ELF-1 (cell line): ENCODE data around the gene WDR49.

Experiments
- DNase-seq: peaks from one replicate; pipeline ENCODE4 v3.0.0-alpha.2; 2016; ENCODE audit warnings: low read depth, low spot score

WDR49 gene

GRCh38 chr3:167653760-167654159 lies at the start of gene WDR49:
TSS of gene WDR49 (minus strand) at chr3:167653942. CDS start at chr3:167653425, 517 bp downstream.
- DNase-seq, result peak; percentile 10

- no peak for DNase-seq
These were observed 47.2 kb upstream of the WDR49 start for GRCh38 chr3:167700926-167701325.

GRCh38 chr3:167700046-167700445 lies 46.3 kb upstream of the WDR49 start:
- no peak for DNase-seq

GRCh38 chr3:167694121-167694520 lies 40.4 kb upstream of the WDR49 start:
- DNase-seq, result no peak

- DNase-seq, result no peak
These were observed 37.6 kb upstream of the WDR49 start for GRCh38 chr3:167691366-167691765.

- DNase-seq, result no peak
These were observed 30.7 kb upstream of the WDR49 start for GRCh38 chr3:167684388-167684993.

- no peak for DNase-seq
These were observed 25.8 kb upstream of the WDR49 start for GRCh38 chr3:167679526-167679925.

GRCh38 chr3:167675848-167676247 lies 22.1 kb upstream of the WDR49 start:
- no peak for DNase-seq

GRCh38 chr3:167673221-167673620 lies 19.5 kb upstream of the WDR49 start:
- DNase-seq, result no peak

GRCh38 chr3:167671878-167672427 lies 18.2 kb upstream of the WDR49 start:
- DNase-seq, result no peak

GRCh38 chr3:167669699-167670098 lies 16.0 kb upstream of the WDR49 start:
- DNase-seq, result no peak

- DNase-seq, result no peak
These were observed 14.9 kb upstream of the WDR49 start for GRCh38 chr3:167668651-167669050.

GRCh38 chr3:167666563-167666962 lies 12.8 kb upstream of the WDR49 start:
- DNase-seq, result no peak

GRCh38 chr3:167662919-167663400 lies 9.2 kb upstream of the WDR49 start:
- no peak for DNase-seq

- DNase-seq, result no peak
These were observed 4.0 kb upstream of the WDR49 start for GRCh38 chr3:167657684-167658225.

GRCh38 chr3:167656821-167657220 lies 3.1 kb upstream of the WDR49 start:
- no peak for DNase-seq

- no peak for DNase-seq
These were observed 587 bp downstream of the WDR49 start for GRCh38 chr3:167653155-167653554.

GRCh38 chr3:167651826-167652225 lies 1.9 kb downstream of the WDR49 start:
- DNase-seq, result no peak

GRCh38 chr3:167650459-167650858 lies 3.3 kb downstream of the WDR49 start:
- DNase-seq, result no peak

- no peak for DNase-seq
These were observed 4.0 kb downstream of the WDR49 start for GRCh38 chr3:167649746-167650145.

- no peak for DNase-seq
These were observed 9.1 kb downstream of the WDR49 start for GRCh38 chr3:167644611-167645010.

- no peak for DNase-seq
These were observed 22.3 kb downstream of the WDR49 start for GRCh38 chr3:167631471-167631870.

GRCh38 chr3:167626490-167626889 lies 27.3 kb downstream of the WDR49 start:
- DNase-seq, result no peak
